Loucy (cell line): Measurements from ENCODE around the gene KYAT1.

Experiments
- H2AFZ ChIP-seq: fragments of 200-600 bp; sonication (generic); 2 replicates; pipeline ENCODE4 v1.6.0; 2016; ENCODE audit warnings: antibody characterized with exemption, mild to moderate bottlenecking, low read length, moderate library complexity
- H3F3A ChIP-seq: fragments of 200-600 bp; 2 replicates; pipeline ENCODE4 v1.6.0; 2016; ENCODE audit warnings: antibody characterized with exemption, low read depth, mild to moderate bottlenecking
- H3K27me3 ChIP-seq: fragments of 200-600 bp; sonication (generic); 2 replicates; pipeline ENCODE4 v1.6.1; 2014; ENCODE audit warnings: low read length, mild to moderate bottlenecking; ENCODE audit not compliant: insufficient read depth, poor library complexity, severe bottlenecking
- H3K36me3 ChIP-seq: fragments of 200-600 bp; sonication (generic); 2 replicates; pipeline ENCODE4 v1.6.1; 2016; ENCODE audit warnings: low read length; ENCODE audit not compliant: insufficient read depth
- H3K4me1 ChIP-seq: fragments of 200-600 bp; sonication (generic); 2 replicates; pipeline ENCODE4 v1.5.1; 2014; ENCODE audit warnings: low read length, mild to moderate bottlenecking; ENCODE audit not compliant: insufficient read depth, poor library complexity, severe bottlenecking
- H3K4me2 ChIP-seq: fragments of 200-600 bp; sonication (generic); 2 replicates; pipeline ENCODE4 v1.6.0; 2014; ENCODE audit warnings: antibody characterized with exemption, low read length, low read depth, mild to moderate bottlenecking; ENCODE audit not compliant: poor library complexity, severe bottlenecking
- H3K4me3 ChIP-seq: fragments of 200-600 bp; sonication (generic); 2 replicates; pipeline ENCODE4 v1.5.1; 2014; ENCODE audit warnings: low read length, mild to moderate bottlenecking, mixed read lengths; ENCODE audit not compliant: poor library complexity, severe bottlenecking
- H3K79me2 ChIP-seq: fragments of 200-600 bp; sonication (generic); 2 replicates; pipeline ENCODE4 v1.6.1; 2014; ENCODE audit warnings: low read length; ENCODE audit not compliant: insufficient read depth
- H3K9ac ChIP-seq: fragments of 200-600 bp; sonication (generic); 2 replicates; pipeline ENCODE4 v1.6.0; 2014; ENCODE audit warnings: mild to moderate bottlenecking, low read depth, low read length, moderate library complexity; ENCODE audit not compliant: poor library complexity, severe bottlenecking
- H3K9me2 ChIP-seq: fragments of 200-600 bp; sonication (generic); replicated peaks from 2 replicates; pipeline ENCODE4 v1.6.1; 2016; ENCODE audit warnings: low read depth, low read length, mixed read lengths
- H3K9me3 ChIP-seq: fragments of 200-600 bp; sonication (generic); 2 replicates; pipeline ENCODE4 v1.6.1; 2014; ENCODE audit warnings: mild to moderate bottlenecking, antibody characterized with exemption, low read length, low read depth; ENCODE audit not compliant: insufficient read depth
- H4K20me1 ChIP-seq: fragments of 200-600 bp; sonication (generic); 2 replicates; pipeline ENCODE4 v1.6.0; 2014; ENCODE audit warnings: antibody characterized with exemption, low read length, mild to moderate bottlenecking; ENCODE audit not compliant: insufficient read depth, poor library complexity, severe bottlenecking
- CTCF ChIP-seq: fragments of 200-600 bp; sonication (generic); conservative IDR thresholded peaks from 2 replicates; pipeline ENCODE4 v1.5.1; 2014; ENCODE audit warnings: mild to moderate bottlenecking, antibody characterized with exemption, low read length
- EZH2phosphoT487 ChIP-seq: fragments of 200-600 bp; IDR thresholded peaks from 2 replicates; pipeline ENCODE4 v1.6.1; 2018; ENCODE audit warnings: antibody characterized with exemption, mild to moderate bottlenecking, moderate library complexity, borderline replicate concordance

The KYAT1 gene

GRCh38 chr9:128917151-128917849 is 35.5 kb upstream of the KYAT1 start:
- no peaks in the 10 kb centered on the region for H3F3A ChIP-seq
- no peaks in the 10 kb centered on the region for H3K9me2 ChIP-seq
- H3K4me3 ChIP-seq = no peak overlapping the region
- no peaks in the 10 kb centered on the region for H3K79me2 ChIP-seq
- no peak for TF ChIP-seq CTCF
- TF ChIP-seq EZH2phosphoT487 = no peak
- H3K27me3 ChIP-seq = no peaks in the 10 kb centered on the region
- peaks cover 15% of the 10 kb centered on the region; the same call in 1 of the 2 replicates for H3K36me3 ChIP-seq
- H3K9me3 ChIP-seq = no peaks in the 10 kb centered on the region
- no peak overlapping the region for H3K4me2 ChIP-seq
- H2AFZ ChIP-seq = no peak overlapping the region
- no peak overlapping the region for H3K9ac ChIP-seq
- H4K20me1 ChIP-seq = no peaks in the 10 kb centered on the region
- no peaks in the 10 kb centered on the region for H3K4me1 ChIP-seq

GRCh38 chr9:128916745-128917144 is 35.0 kb upstream of the KYAT1 start:
- no peak for TF ChIP-seq EZH2phosphoT487
- no peak for TF ChIP-seq CTCF
- no peak overlapping the region for H3K9ac ChIP-seq

GRCh38 chr9:128916204-128916603 is 34.5 kb upstream of the KYAT1 start:
- no peaks in the 10 kb centered on the region for H3K4me1 ChIP-seq
- TF ChIP-seq CTCF (no peak), EZH2phosphoT487 (no peak)
- no peak overlapping the region for H3K4me3 ChIP-seq
- no peak overlapping the region for H3K9ac ChIP-seq
- no peaks in the 10 kb centered on the region for H3K27me3 ChIP-seq
- no peaks in the 10 kb centered on the region for H3K79me2 ChIP-seq
- no peaks in the 10 kb centered on the region for H3F3A ChIP-seq
- no peaks in the 10 kb centered on the region for H4K20me1 ChIP-seq
- H2AFZ ChIP-seq = no peak overlapping the region
- no peak overlapping the region for H3K4me2 ChIP-seq
- no peaks in the 10 kb centered on the region for H3K9me3 ChIP-seq
- H3K9me2 ChIP-seq = no peaks in the 10 kb centered on the region
- H3K36me3 ChIP-seq = peaks cover 15% of the 10 kb centered on the region; the same call in 1 of the 2 replicates

More at GRCh38 chr9:128916745-128917144, 35.0 kb upstream of the KYAT1 start:
- Histone ChIP-seq H3F3A (no peaks in the 10 kb centered on the region), H3K27me3 (no peaks in the 10 kb centered on the region), H3K9me2 (no peaks in the 10 kb centered on the region), H3K4me3 (no peak overlapping the region), H3K9me3 (no peaks in the 10 kb centered on the region), H3K4me2 (no peak overlapping the region), H3K79me2 (no peaks in the 10 kb centered on the region), H2AFZ (no peak overlapping the region), H3K4me1 (no peaks in the 10 kb centered on the region), H3K36me3 (peaks cover 15% of the 10 kb centered on the region; the same call in 1 of the 2 replicates), H4K20me1 (no peaks in the 10 kb centered on the region)
